Mononuclear cell (primary cell): ENCODE results near the gene TMEM26. TPM values are rescaled to one million over a fixed set of nuclear protein-coding genes. Genes with fewer than 3 reads are reported as not detected.

ENCODE experiments used
- total RNA-seq: library from RNA; depleted of rRNA; stranded (reverse); fragments of >200 nt; gene quantifications from one replicate; pipeline ENCODE4 v1.2.3, GENCODE V29; 2012

TMEM26 gene
- total RNA-seq, 1 donor = not detected

Other genes with a start within 250 kb of the TMEM26 start
- gene CABCOCO1, start 209.5 kb upstream of the TMEM26 start, total RNA-seq = not detected